DND-41 (cell line): ENCODE data around the gene CTNNA1.
"Not testable (repeated sequence)": the region's sequence is repeated elsewhere in the genome, so short reads cannot be mapped to it uniquely, and the experiment has no call there.

Experiments used
- ATAC-seq: fragments of 200-7000 bp; cut with Tn5 transposase; 3 replicates; pipeline ENCODE4 v1.9.1; 2021; ENCODE audit warnings: low read depth; ENCODE audit not compliant: insufficient read depth
- DNase-seq: peaks from one replicate; pipeline ENCODE4 v3.0.0-alpha.2; 2020
- H2AFZ ChIP-seq: 2 replicates; pipeline ENCODE4 v1.6.0; 2012; ENCODE audit warnings: low read depth, low read length
- H3K27ac ChIP-seq: 2 replicates; pipeline ENCODE4 v1.5.1; 2012; ENCODE audit warnings: low read length, inconsistent platforms
- H3K27me3 ChIP-seq: fragments of 200-600 bp; sonication (generic); 2 replicates; pipeline ENCODE4 v1.6.0; 2012; ENCODE audit warnings: low read length, mild to moderate bottlenecking, inconsistent platforms; ENCODE audit not compliant: insufficient read depth, poor library complexity
- H3K36me3 ChIP-seq: 2 replicates; pipeline ENCODE4 v1.5.1; 2012; ENCODE audit warnings: low read length, inconsistent platforms; ENCODE audit not compliant: insufficient read depth
- H3K4me1 ChIP-seq: 2 replicates; pipeline ENCODE4 v1.5.1; 2012; ENCODE audit warnings: mild to moderate bottlenecking, low read length; ENCODE audit not compliant: insufficient read depth
- H3K4me2 ChIP-seq: 2 replicates; pipeline ENCODE4 v1.6.0; 2012; ENCODE audit warnings: mild to moderate bottlenecking, moderate library complexity, low read length, inconsistent platforms; ENCODE audit not compliant: insufficient read depth
- H3K4me3 ChIP-seq, 2 experiments: fragments of 200-600 bp in 1 of 2; shearing (Covaris generic) in 1 of 2; 2 replicates each; pipeline ENCODE4 v1.5.1; 2012 to 2016; ENCODE audit warnings: inconsistent platforms in 2 of 2, low read length in 2 of 2, mild to moderate bottlenecking in 2 of 2, low read depth in 1 of 2, moderate library complexity in 1 of 2
- H3K79me2 ChIP-seq: 2 replicates; pipeline ENCODE4 v1.6.0; 2012; ENCODE audit warnings: low read length, inconsistent platforms; ENCODE audit not compliant: insufficient read depth
- H3K9ac ChIP-seq: 2 replicates; pipeline ENCODE4 v1.6.0; 2012; ENCODE audit warnings: low read depth, mild to moderate bottlenecking, inconsistent platforms, low read length, moderate library complexity
- H3K9me3 ChIP-seq: 2 replicates; pipeline ENCODE4 v1.5.1; 2012; ENCODE audit warnings: low read length, moderate library complexity, mild to moderate bottlenecking, inconsistent platforms; ENCODE audit not compliant: insufficient read depth, severe bottlenecking
- H4K20me1 ChIP-seq: 2 replicates; pipeline ENCODE4 v1.6.0; 2012; ENCODE audit warnings: low read length; ENCODE audit not compliant: insufficient read depth
- EZH2 ChIP-seq: IDR thresholded peaks from 3 replicates; pipeline ENCODE4 v1.6.1; 2012; ENCODE audit warnings: borderline replicate concordance, low read depth, mild to moderate bottlenecking, moderate library complexity, low read length, inconsistent platforms; ENCODE audit not compliant: severe bottlenecking
- TF ChIP-seq, protein P1 (sequence below): IDR thresholded peaks from 2 replicates; pipeline ENCODE4 v1.5.1; 2012; ENCODE audit warnings: borderline replicate concordance, low read length, moderate library complexity, mild to moderate bottlenecking; ENCODE audit not compliant: poor library complexity, severe bottlenecking; ENCODE audit errors: extremely low read depth

The CTNNA1 gene

DNA sequence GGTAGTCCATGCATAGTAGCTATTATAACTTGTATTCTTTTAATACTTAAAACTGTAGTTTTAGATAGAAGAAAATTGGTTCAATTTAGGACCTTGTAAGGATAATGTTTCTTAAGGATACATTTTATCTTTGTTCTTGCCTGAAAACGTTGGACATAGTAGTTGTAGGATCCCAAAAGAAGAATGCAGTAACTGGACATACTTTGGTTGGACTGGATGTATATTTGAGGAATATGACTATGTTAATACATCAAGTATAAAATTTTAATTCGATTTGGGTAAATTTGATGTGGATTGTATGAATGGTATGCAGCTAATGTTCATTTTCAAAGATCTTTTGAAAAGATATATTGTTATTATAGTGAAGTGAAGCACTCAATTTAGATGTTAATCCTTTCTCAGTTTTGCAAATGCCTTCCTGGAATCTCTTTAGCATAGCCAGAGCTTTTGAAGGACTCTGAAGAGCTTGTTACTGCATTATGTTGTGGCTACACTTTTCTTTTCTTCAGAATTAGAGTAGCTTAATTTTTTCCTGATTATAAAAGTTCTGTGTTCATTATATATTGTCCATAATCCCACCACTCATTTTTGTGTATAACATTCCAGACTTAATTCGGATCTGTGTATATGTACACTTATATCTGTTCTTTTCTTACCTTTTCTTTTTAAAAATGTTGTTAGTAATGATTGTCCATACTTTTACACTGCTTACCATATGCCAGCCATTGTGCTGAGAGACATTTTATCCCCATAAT is 80.7 kb downstream of the CTNNA1 start:
- no peaks in the 10 kb centered on the region for H4K20me1 ChIP-seq
- DNase-seq, result no peak
- no peaks in the 10 kb centered on the region for H3K79me2 ChIP-seq

DNA sequence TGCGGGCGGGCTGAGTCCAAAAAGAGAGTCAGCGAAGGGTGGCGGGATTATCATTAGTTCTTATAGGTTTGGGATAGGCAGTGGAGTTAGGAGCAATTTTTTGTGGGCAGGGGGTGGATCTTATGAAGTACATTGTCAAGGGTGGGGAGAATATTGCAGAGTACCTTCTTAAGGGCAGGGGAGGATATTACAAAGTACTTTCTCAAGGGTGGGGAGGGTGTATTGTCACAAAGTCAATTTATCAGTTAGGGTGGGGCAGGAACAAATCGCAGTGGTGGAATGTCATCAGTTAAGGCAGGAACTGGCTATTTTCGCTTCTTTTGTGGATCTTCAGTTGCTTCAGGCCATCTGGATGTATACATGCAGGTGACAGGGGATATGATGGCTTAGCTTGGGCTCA is 81.6 kb downstream of the CTNNA1 start:
- H3K9me3 ChIP-seq, H3K27ac ChIP-seq, H3K4me2 ChIP-seq, H3K4me3 ChIP-seq, ATAC-seq, H4K20me1 ChIP-seq, H3K9ac ChIP-seq, H3K27me3 ChIP-seq, H3K36me3 ChIP-seq, DNase-seq, H3K79me2 ChIP-seq, H2AFZ ChIP-seq: not testable (repeated sequence)
- H3K4me1 ChIP-seq, result peaks cover 20% of the 10 kb centered on the region

More for the DNA sequence above, 80.7 kb downstream of the CTNNA1 start:
- H3K4me2 ChIP-seq, result no peak overlapping the region
- no peak for TF ChIP-seq EZH2
- TF ChIP-seq, protein P1, sequence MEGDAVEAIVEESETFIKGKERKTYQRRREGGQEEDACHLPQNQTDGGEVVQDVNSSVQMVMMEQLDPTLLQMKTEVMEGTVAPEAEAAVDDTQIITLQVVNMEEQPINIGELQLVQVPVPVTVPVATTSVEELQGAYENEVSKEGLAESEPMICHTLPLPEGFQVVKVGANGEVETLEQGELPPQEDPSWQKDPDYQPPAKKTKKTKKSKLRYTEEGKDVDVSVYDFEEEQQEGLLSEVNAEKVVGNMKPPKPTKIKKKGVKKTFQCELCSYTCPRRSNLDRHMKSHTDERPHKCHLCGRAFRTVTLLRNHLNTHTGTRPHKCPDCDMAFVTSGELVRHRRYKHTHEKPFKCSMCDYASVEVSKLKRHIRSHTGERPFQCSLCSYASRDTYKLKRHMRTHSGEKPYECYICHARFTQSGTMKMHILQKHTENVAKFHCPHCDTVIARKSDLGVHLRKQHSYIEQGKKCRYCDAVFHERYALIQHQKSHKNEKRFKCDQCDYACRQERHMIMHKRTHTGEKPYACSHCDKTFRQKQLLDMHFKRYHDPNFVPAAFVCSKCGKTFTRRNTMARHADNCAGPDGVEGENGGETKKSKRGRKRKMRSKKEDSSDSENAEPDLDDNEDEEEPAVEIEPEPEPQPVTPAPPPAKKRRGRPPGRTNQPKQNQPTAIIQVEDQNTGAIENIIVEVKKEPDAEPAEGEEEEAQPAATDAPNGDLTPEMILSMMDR, result no peak
- no peaks in the 10 kb centered on the region for H3K9me3 ChIP-seq
- peaks cover 20% of the 10 kb centered on the region for H3K4me1 ChIP-seq
- no peak for ATAC-seq
- H3K27ac ChIP-seq, result no peak overlapping the region
- H2AFZ ChIP-seq, result no peak overlapping the region
- no peak overlapping the region for H3K9ac ChIP-seq
- no peaks in the 10 kb centered on the region for H3K27me3 ChIP-seq
- no peaks in the 10 kb centered on the region for H3K36me3 ChIP-seq
- no peak overlapping the region for H3K4me3 ChIP-seq

DNA sequence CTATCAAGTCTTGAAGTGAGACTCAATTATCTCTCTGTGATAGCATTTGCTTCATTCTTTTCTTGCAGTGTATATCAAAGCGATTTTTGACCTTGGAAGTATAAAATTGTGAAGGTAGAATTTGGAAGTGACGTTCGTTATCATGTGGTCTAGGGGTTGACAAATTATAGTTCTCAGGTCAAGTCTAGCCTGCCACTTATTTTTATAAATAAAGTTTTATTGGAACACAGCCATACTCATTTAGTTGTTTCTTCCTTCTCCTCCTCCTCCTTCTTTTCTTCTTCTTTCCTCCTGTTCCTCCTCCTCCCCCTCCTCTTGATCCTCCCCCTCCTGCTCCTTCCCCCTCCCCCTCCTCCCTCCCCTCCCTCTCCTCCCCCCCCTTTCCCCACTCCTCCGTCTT is 83.9 kb downstream of the CTNNA1 start:
- no peak for TF ChIP-seq EZH2
- TF ChIP-seq, protein P1, result no peak
- Histone ChIP-seq H4K20me1 (no peaks in the 10 kb centered on the region), H3K79me2 (no peaks in the 10 kb centered on the region)

GRCh38 chr5:138840103-138840502 is 86.9 kb downstream of the CTNNA1 start:
- no peaks in the 10 kb centered on the region for H3K27me3 ChIP-seq
- DNase-seq (no peak), ATAC-seq (no peak)
- no peak overlapping the region for H3K9ac ChIP-seq
- no peaks in the 10 kb centered on the region for H3K4me1 ChIP-seq
- no peaks in the 10 kb centered on the region for H3K79me2 ChIP-seq
- no peaks in the 10 kb centered on the region for H3K36me3 ChIP-seq
- H3K4me2 ChIP-seq, result no peak overlapping the region
- H3K9me3 ChIP-seq, result no peaks in the 10 kb centered on the region
- TF ChIP-seq, protein P1, result no peak
- no peak for TF ChIP-seq EZH2
- H4K20me1 ChIP-seq, result no peaks in the 10 kb centered on the region
- no peak overlapping the region for H3K4me3 ChIP-seq
- H3K27ac ChIP-seq, result no peak overlapping the region
- no peak overlapping the region for H2AFZ ChIP-seq

More for the DNA sequence above, 83.9 kb downstream of the CTNNA1 start:
- Histone ChIP-seq H2AFZ (no peak overlapping the region), H3K27me3 (no peaks in the 10 kb centered on the region), H3K4me2 (no peak overlapping the region), H3K9ac (no peak overlapping the region), H3K9me3 (no peaks in the 10 kb centered on the region), H3K4me3 (no peak overlapping the region), H3K36me3 (no peaks in the 10 kb centered on the region), H3K27ac (no peak overlapping the region), H3K4me1 (peaks cover 11% of the 10 kb centered on the region)
- DNase-seq (no peak), ATAC-seq (no peak)
